Measurements from ENCODE around the gene TMEM132D.

The TMEM132D gene

DNA sequence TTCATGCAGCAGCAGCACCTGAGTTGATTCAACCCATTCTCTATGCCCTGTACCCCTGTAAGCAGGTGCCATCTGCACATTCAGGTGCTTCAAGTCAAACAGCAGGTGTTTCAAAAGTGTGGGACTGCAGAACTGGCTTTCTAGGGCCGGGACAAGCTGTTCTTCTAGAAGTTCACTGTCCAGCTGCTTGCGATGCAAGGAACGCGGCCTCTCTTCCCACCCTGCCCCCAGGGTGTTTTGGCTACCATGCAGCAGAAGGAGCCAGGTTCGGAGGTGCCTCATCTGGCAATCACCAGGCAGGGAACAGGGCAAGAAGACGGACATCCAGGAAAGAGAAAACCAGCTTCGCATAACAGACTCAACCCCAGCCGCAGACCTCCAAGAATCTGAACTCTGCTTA, 35.2 kb downstream of the TMEM132D start:
- DNase-seq (ENCODE audit: low read depth) = no peak
- H3K4me3 ChIP-seq (ENCODE audit: control insufficient read depth, low read depth, low read length) = no peak overlapping the region
- TF ChIP-seq, protein P1, sequence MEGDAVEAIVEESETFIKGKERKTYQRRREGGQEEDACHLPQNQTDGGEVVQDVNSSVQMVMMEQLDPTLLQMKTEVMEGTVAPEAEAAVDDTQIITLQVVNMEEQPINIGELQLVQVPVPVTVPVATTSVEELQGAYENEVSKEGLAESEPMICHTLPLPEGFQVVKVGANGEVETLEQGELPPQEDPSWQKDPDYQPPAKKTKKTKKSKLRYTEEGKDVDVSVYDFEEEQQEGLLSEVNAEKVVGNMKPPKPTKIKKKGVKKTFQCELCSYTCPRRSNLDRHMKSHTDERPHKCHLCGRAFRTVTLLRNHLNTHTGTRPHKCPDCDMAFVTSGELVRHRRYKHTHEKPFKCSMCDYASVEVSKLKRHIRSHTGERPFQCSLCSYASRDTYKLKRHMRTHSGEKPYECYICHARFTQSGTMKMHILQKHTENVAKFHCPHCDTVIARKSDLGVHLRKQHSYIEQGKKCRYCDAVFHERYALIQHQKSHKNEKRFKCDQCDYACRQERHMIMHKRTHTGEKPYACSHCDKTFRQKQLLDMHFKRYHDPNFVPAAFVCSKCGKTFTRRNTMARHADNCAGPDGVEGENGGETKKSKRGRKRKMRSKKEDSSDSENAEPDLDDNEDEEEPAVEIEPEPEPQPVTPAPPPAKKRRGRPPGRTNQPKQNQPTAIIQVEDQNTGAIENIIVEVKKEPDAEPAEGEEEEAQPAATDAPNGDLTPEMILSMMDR (conservative IDR thresholded peaks at IDR 0.05; ENCODE audit: control insufficient read depth, insufficient read depth, low read depth, low read length) = no peak

DNA sequence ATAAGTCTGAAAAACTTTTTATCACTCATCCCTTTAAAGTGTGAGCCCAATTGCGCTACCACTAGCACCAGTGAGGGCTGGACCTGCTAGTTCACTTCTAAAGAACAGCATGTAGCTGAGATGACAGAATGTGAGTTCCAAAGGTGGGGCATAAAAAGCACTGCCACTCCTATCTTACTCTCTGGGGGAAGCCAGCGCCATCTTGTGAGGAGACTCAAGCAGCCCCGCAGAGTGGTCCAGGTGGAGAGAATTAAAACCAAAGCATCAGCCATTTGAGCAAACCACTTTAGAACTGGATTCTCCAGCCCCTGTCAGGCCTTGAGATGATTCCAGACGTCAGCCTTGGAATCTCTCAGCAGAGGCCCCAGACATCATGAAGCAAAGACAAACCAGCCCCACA, 39.9 kb downstream of the TMEM132D start:
- TF ChIP-seq, protein P1 (conservative IDR thresholded peaks at IDR 0.05; ENCODE audit: control insufficient read depth, insufficient read depth, low read depth, low read length) = no peak
- DNase-seq (ENCODE audit: low read depth) = no peak
- H3K4me3 ChIP-seq (ENCODE audit: control insufficient read depth, low read depth, low read length) = no peak overlapping the region

DNA sequence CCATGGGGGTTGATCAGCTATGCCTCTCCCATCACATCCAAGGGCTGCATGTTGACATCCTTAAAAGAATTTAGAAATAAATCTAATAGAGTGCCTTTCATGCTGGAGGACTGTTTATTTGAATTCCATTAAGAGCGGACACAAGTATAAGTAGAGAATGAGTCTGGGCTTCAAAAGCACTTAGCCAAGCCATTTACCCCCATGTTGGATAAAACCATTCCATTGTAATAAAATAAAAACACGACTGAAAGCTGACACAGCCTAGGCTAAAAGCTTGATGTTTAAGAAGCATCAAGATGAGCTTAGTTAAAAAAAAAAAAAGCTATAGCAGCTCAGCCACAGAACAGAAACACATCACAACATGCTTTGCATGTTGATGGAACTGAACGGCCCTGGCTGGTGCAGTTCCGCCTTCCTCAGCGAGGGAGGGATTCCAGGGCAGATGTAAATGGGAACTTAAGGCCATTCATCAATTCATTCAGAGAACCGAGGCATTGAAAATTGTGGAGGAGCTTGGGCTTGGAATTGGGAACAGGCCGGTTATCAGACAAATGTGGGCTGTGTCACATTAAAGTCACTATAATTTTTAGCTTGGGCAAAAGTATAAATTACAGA, 41.2 kb downstream of the TMEM132D start:
- TF ChIP-seq, protein P1 (conservative IDR thresholded peaks at IDR 0.05; ENCODE audit: control insufficient read depth, insufficient read depth, low read depth, low read length) = no peak
- no peak overlapping the region for H3K4me3 ChIP-seq (ENCODE audit: control insufficient read depth, low read depth, low read length)
- no peak for DNase-seq (ENCODE audit: low read depth)

DNA sequence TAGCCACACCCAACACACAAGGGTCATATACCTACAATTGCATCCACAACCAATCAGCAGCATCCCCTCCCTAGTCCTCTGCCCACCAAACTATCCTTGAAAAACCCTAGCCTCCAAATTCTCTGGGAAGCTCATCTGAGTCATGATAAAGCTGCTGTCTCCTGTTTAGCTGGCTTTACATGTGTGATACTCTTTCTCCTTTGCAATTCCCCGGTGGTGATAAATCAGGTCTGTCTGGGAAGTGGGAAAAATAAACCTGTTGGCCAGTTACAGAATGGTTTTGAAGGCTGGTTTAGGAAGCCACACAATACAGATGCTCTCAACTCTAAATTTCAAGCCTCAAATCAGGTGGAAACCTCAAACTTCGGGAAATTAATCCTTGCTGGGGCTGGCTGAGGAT, 41.9 kb downstream of the TMEM132D start:
- DNase-seq (ENCODE audit: low read depth) = no peak
- TF ChIP-seq, protein P1 (conservative IDR thresholded peaks at IDR 0.05; ENCODE audit: control insufficient read depth, insufficient read depth, low read depth, low read length) = no peak
- no peak overlapping the region for H3K4me3 ChIP-seq (ENCODE audit: control insufficient read depth, low read depth, low read length)

DNA sequence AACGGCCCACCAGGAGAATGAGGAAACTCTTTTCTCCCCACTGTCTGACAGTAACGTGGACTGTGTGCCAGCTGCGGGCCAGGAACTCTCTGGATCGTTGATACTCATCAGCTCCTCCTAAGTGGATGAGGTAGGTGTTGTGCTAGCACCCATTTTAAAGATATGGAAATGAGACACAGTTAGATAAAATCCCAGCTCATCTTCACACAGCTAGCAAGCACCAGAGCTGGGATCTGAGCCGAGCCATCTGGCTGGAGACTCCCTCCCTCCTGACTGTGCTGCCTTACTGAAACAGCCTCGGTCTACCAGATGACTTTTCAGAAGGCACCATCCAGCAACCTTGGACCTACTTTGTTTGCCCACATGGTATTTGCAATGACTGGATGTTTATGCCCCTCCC, 49.2 kb downstream of the TMEM132D start:
- TF ChIP-seq, protein P1 (conservative IDR thresholded peaks at IDR 0.05; ENCODE audit: control insufficient read depth, insufficient read depth, low read depth, low read length) = no peak
- DNase-seq (ENCODE audit: low read depth) = no peak
- H3K4me3 ChIP-seq (ENCODE audit: control insufficient read depth, low read depth, low read length) = no peak overlapping the region

DNA sequence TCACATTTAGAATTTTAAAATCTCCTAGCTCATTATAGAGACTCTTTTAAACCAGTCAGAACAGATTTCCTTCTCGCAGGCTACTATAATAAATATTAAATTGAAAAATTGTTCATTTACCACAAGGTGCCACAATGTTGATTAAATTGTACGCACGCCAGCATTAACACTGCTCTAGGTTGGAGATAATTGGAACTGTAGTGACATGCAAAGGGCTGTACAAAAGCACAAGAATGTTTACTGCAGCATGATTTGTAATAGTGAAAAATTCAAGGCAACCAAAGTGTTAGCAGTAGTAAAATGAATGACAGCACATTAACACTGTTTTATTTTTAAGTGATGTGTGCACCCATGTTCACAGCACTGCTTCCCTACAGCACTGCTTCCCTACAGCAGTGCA, 52.5 kb downstream of the TMEM132D start:
- no peak overlapping the region for H3K4me3 ChIP-seq (ENCODE audit: control insufficient read depth, low read depth, low read length)
- no peak for DNase-seq (ENCODE audit: low read depth)
- TF ChIP-seq, protein P1 (conservative IDR thresholded peaks at IDR 0.05; ENCODE audit: control insufficient read depth, insufficient read depth, low read depth, low read length) = no peak

DNA sequence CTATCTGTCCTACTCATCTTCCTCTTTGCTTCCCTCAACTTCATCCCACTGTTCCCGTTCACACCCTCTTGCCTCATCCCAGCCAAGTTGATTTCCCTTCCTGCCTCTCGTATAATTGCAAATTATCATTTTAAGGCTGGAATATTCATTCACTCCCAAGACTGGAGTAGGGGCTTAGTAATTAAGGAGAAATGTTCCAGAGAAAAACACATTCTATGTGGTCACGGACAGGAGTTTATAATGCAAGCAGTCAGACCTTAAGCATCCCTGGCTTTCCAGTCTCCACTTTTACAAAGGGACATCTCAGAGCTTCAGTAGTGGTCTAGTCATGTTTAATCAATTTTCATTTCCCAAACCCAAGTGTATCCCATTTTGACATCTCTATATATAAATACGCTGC, 54.9 kb downstream of the TMEM132D start:
- TF ChIP-seq, protein P1 (conservative IDR thresholded peaks at IDR 0.05; ENCODE audit: control insufficient read depth, insufficient read depth, low read depth, low read length) = no peak
- no peak overlapping the region for H3K4me3 ChIP-seq (ENCODE audit: control insufficient read depth, low read depth, low read length)
- no peak for DNase-seq (ENCODE audit: low read depth)

All from fibroblast of mammary gland (primary cell).